Vagina (tissue), 2 donors: Measurements from ENCODE around the gene MDGA2. TPM values are rescaled to one million over a fixed set of nuclear protein-coding genes. Genes with fewer than 3 reads are reported as not detected.

ENCODE experiments used
- DNase-seq, 2 donors: peaks; one replicate each; pipeline ENCODE4 v3.0.0-alpha.2; 2017; ENCODE audit errors: extremely low spot score in 2 of 2
- H3K27ac ChIP-seq: fragments of 200-600 bp; sonication (generic); one replicate; pipeline ENCODE4 v1.5.1; 2019
- H3K27me3 ChIP-seq: fragments of 200-600 bp; sonication (generic); one replicate; pipeline ENCODE4 v1.5.1; 2019
- H3K36me3 ChIP-seq, 2 donors: fragments of 200-600 bp; sonication (generic); one replicate each; pipeline ENCODE4 v1.5.1; 2017 to 2019
- H3K4me1 ChIP-seq: fragments of 200-600 bp; sonication (generic); one replicate; pipeline ENCODE4 v1.5.1; 2019
- H3K4me3 ChIP-seq, 2 donors: fragments of 200-600 bp; sonication (generic); 1 replicate in 1 of 2; 2 replicates in 1 of 2; pipeline ENCODE4 v1.5.1; 2016 to 2019
- H3K9me3 ChIP-seq: fragments of 200-600 bp; sonication (generic); one replicate; pipeline ENCODE4 v1.5.1; 2019
- CTCF ChIP-seq, 3 experiments: fragments of 450-650 bp in 2 of 3; fragments of 200-600 bp in 1 of 3; sonication (generic) in 1 of 3; IDR thresholded peaks; one replicate each; pipeline ENCODE4 v1.5.1; 2017 to 2019; ENCODE audit warnings: antibody characterized with exemption in 3 of 3, mild to moderate bottlenecking in 2 of 3, moderate library complexity in 2 of 3
- POLR2A ChIP-seq, 2 donors: fragments of 450-650 bp; IDR thresholded peaks; one replicate each; pipeline ENCODE4 v1.6.1; 2017; ENCODE audit warnings: antibody characterized with exemption in 2 of 2, mild to moderate bottlenecking in 2 of 2, moderate library complexity in 2 of 2
- POLR2AphosphoS5 ChIP-seq, 2 donors: sonication (generic); formaldehyde crosslinking; IDR thresholded peaks; one replicate each; pipeline ENCODE4 v1.9.0; 2017; ENCODE audit warnings: antibody characterized with exemption in 2 of 2, mild to moderate bottlenecking in 2 of 2, low read depth in 1 of 2; ENCODE audit not compliant: insufficient read depth in 1 of 2
- intact Hi-C: fragments of 100-400 bp; cut with DNase I; formaldehyde crosslinking; loops from one replicate; pipeline ENCODE4 v1.15.1; 2023
- total RNA-seq: library from RNA; depleted of rRNA; stranded (reverse); fragments of >200 nt; gene quantifications from one replicate; pipeline ENCODE4 v1.2.3, GENCODE V29; 2016

The MDGA2 gene
- total RNA-seq, 1 donor from 2014 or later = not detected

- no peak for TF ChIP-seq CTCF (IDR thresholded peaks at IDR 0.05)
- no peak overlapping the region for H3K27ac ChIP-seq
- no peak for DNase-seq
- H3K27me3 ChIP-seq = no peaks in the 10 kb centered on the region
- H3K4me1 ChIP-seq = no peaks in the 10 kb centered on the region
- no peak overlapping the region for H3K4me3 ChIP-seq
- intact Hi-C loops = no loop called here
- no peaks in the 10 kb centered on the region for H3K9me3 ChIP-seq
- no peaks in the 10 kb centered on the region for H3K36me3 ChIP-seq
Observed at GRCh38 chr14:47353186-47353585, 322.2 kb downstream of the MDGA2 start.

DNA sequence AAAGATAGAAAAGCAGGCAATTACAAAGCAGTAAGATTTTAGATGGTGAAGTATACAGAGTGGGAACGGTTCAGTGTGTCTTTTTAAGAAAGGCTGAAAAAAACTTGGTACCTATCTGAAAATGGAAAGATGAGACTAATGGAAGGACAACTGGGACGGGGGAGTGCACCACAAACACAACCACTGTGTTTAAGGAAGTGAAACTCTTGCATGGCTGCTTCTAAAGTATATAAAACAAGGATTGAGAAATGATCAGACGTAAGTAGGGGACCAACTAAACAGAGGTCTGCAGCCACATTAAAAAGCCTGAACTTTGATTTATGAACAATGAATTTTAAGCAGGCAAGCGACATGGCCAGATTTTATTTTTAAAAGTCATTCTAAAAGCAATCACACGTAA lies 328.6 kb downstream of the MDGA2 start:
- intact Hi-C loops = loop anchor here (5.0 kb wide), 1 partner anchor 400 kb away; no protein-coding TSS in a partner anchor
- no peak for TF ChIP-seq CTCF (IDR thresholded peaks at IDR 0.05)
- TF ChIP-seq POLR2AphosphoS5 (IDR thresholded peaks at IDR 0.05; ENCODE audit: insufficient read depth in 1 of 2, low read depth in 1 of 2) = no peak
- no peak for TF ChIP-seq POLR2A (IDR thresholded peaks at IDR 0.05)
- no peak overlapping the region for H3K4me3 ChIP-seq

DNA sequence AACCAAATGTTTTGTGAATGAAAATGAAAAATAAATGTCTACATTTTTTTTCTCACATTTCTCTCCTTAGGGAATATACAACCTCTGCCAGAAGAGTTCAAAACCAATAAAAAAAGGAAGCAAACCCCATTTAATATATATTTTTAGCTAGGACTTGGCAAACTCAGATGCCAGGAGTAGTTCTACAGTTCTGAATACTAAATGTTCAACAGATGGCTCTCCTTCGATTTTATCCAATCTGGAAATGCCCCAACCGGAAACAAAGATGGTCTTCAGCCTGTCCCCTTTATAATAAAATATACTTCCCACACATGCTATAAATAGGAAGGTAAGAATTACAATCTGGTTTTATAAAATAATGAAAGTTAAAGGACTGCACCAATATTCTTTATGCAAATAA lies 330.4 kb downstream of the MDGA2 start:
- intact Hi-C loops = loop anchor here (5.0 kb wide), 1 partner anchor 402 kb away; no protein-coding TSS in a partner anchor
- Histone ChIP-seq H3K4me3 (no peak overlapping the region), H3K27ac (no peak overlapping the region), H3K9me3 (no peaks in the 10 kb centered on the region), H3K27me3 (no peaks in the 10 kb centered on the region), H3K4me1 (no peaks in the 10 kb centered on the region), H3K36me3 (no peaks in the 10 kb centered on the region)
- TF ChIP-seq POLR2AphosphoS5 (IDR thresholded peaks at IDR 0.05; ENCODE audit: insufficient read depth in 1 of 2, low read depth in 1 of 2) (no peak), CTCF (IDR thresholded peaks at IDR 0.05) (no peak), POLR2A (IDR thresholded peaks at IDR 0.05) (no peak)
- no peak for DNase-seq

More for the DNA sequence above, 328.6 kb downstream of the MDGA2 start:
- no peak overlapping the region for H3K27ac ChIP-seq
- H3K36me3 ChIP-seq = no peaks in the 10 kb centered on the region
- no peaks in the 10 kb centered on the region for H3K9me3 ChIP-seq
- DNase-seq = no peak
- no peaks in the 10 kb centered on the region for H3K4me1 ChIP-seq
- H3K27me3 ChIP-seq = no peaks in the 10 kb centered on the region

DNA sequence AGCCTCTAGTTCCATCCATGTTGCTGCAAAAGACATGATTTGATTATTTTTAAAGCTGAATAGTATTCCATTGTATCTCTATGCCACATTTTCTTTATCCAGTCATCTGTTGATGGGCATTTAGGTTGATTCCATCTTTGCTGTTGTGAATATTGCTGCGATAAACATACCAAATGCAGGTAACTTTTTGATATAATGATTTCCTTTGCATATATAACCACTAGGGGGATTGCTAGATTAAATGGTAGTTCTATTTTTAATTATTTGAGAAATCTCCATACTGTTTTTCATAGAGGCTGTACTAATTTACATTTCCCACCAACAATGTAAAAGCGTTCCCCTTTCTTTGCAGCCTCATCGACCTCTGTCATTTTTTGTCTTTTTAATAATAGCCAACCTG lies 342.5 kb downstream of the MDGA2 start:
- Histone ChIP-seq H3K4me3 (no peak overlapping the region), H3K27ac (no peak overlapping the region), H3K27me3 (no peaks in the 10 kb centered on the region), H3K9me3 (no peaks in the 10 kb centered on the region), H3K36me3 (no peaks in the 10 kb centered on the region), H3K4me1 (no peaks in the 10 kb centered on the region)
- DNase-seq = no peak
- TF ChIP-seq CTCF (IDR thresholded peaks at IDR 0.05) = no peak
- no peak for TF ChIP-seq POLR2AphosphoS5 (IDR thresholded peaks at IDR 0.05; ENCODE audit: insufficient read depth in 1 of 2, low read depth in 1 of 2)
- intact Hi-C loops = no loop called here

DNA sequence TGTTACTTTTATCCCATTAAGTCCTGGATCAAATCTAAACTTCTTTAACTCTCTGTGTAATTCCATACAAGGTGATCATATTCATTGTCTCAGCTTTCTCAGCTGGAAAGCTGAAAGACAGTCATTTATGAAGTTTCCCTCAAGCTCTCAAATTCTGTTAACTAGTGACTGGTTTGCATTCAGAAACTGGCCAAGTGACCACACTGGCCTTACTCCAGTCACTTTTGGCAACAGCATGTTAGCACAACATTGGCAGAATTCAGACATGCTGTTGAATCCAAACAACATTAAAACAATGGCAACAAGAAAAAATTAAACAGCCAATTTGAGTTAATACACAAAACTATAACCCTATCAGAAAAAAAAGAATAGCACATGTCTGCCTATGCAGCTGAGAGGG lies 343.3 kb downstream of the MDGA2 start:
- no peaks in the 10 kb centered on the region for H3K36me3 ChIP-seq
- no peak for TF ChIP-seq POLR2AphosphoS5 (IDR thresholded peaks at IDR 0.05; ENCODE audit: insufficient read depth in 1 of 2, low read depth in 1 of 2)
- no peak for TF ChIP-seq CTCF (IDR thresholded peaks at IDR 0.05)
- TF ChIP-seq POLR2A (IDR thresholded peaks at IDR 0.05) = no peak
- no peaks in the 10 kb centered on the region for H3K4me1 ChIP-seq
- no peak for DNase-seq
- no peak overlapping the region for H3K27ac ChIP-seq
- intact Hi-C loops = no loop called here
- H3K27me3 ChIP-seq = no peaks in the 10 kb centered on the region
- no peaks in the 10 kb centered on the region for H3K9me3 ChIP-seq
- no peak overlapping the region for H3K4me3 ChIP-seq
